Parathyroid adenoma (tissue), 2 donors: ENCODE measurements around the gene SFMBT2.

Source experiments
- H2AFZ ChIP-seq: fragments of 300-600 bp; sonication (generic); one replicate; pipeline ENCODE4 v1.7.0; 2017; ENCODE audit warnings: antibody characterized with exemption, mild to moderate bottlenecking
- H3K27ac ChIP-seq: fragments of 300-600 bp; sonication (generic); one replicate; pipeline ENCODE4 v1.7.0; 2017
- H3K27me3 ChIP-seq: fragments of 300-600 bp; sonication (generic); one replicate; pipeline ENCODE4 v1.7.0; 2017; ENCODE audit warnings: low read length; ENCODE audit not compliant: control insufficient read depth, insufficient read depth
- H3K36me3 ChIP-seq: fragments of 300-600 bp; sonication (generic); one replicate; pipeline ENCODE4 v1.7.0; 2017; ENCODE audit warnings: low read length; ENCODE audit not compliant: control insufficient read depth, insufficient read depth
- H3K4me1 ChIP-seq: fragments of 300-600 bp; sonication (generic); one replicate; pipeline ENCODE4 v1.7.0; 2017; ENCODE audit warnings: control low read depth
- H3K4me2 ChIP-seq: fragments of 300-600 bp; sonication (generic); one replicate; pipeline ENCODE4 v1.7.0; 2017; ENCODE audit warnings: low read length
- H3K4me3 ChIP-seq: fragments of 300-600 bp; sonication (generic); one replicate; pipeline ENCODE4 v1.7.0; 2017; ENCODE audit warnings: low read depth, low read length
- H3K79me2 ChIP-seq: fragments of 300-600 bp; sonication (generic); one replicate; pipeline ENCODE4 v1.7.0; 2017; ENCODE audit warnings: control low read depth
- H3K9ac ChIP-seq: fragments of 300-600 bp; sonication (generic); one replicate; pipeline ENCODE4 v1.7.0; 2017; ENCODE audit warnings: mild to moderate bottlenecking
- H3K9me3 ChIP-seq: fragments of 300-600 bp; sonication (generic); one replicate; pipeline ENCODE4 v1.7.0; 2017; ENCODE audit warnings: low read length; ENCODE audit not compliant: control insufficient read depth
- TF ChIP-seq, protein P1 (sequence below): fragments of 300-600 bp; sonication (generic); IDR thresholded peaks from one replicate; pipeline ENCODE4 v1.7.0; 2017; ENCODE audit warnings: antibody characterized with exemption, mild to moderate bottlenecking
- donor health status: primary hyperparathyroidism.

Gene SFMBT2

DNA sequence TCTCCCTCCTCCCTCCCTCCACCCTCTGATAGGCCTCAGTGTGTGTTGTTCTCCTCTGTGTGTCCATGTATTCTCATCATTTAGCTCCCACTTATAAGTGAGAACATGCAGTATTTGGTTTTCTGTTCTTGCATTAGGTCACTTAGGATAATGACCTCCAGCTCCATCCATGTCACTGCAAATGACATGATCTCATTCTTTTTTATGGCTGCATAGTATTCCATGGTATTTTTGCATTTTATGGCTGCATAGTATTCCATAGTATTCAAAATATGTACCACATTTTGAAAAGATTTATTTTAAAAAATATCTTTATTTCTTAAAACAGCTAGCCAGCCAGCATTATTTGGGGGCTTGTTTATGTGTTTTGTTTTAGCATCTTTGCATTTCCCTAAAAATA, 275.6 kb downstream of the SFMBT2 start:
- Histone ChIP-seq H3K27me3 (no peaks in the 10 kb centered on the region), H3K9me3 (no peaks in the 10 kb centered on the region), H3K9ac (no peak overlapping the region), H3K4me1 (no peaks in the 10 kb centered on the region), H3K4me2 (no peak overlapping the region), H2AFZ (no peak overlapping the region), H3K79me2 (no peaks in the 10 kb centered on the region), H3K4me3 (no peak overlapping the region), H3K36me3 (no peaks in the 10 kb centered on the region), H3K27ac (no peak overlapping the region)
- TF ChIP-seq, protein P1, sequence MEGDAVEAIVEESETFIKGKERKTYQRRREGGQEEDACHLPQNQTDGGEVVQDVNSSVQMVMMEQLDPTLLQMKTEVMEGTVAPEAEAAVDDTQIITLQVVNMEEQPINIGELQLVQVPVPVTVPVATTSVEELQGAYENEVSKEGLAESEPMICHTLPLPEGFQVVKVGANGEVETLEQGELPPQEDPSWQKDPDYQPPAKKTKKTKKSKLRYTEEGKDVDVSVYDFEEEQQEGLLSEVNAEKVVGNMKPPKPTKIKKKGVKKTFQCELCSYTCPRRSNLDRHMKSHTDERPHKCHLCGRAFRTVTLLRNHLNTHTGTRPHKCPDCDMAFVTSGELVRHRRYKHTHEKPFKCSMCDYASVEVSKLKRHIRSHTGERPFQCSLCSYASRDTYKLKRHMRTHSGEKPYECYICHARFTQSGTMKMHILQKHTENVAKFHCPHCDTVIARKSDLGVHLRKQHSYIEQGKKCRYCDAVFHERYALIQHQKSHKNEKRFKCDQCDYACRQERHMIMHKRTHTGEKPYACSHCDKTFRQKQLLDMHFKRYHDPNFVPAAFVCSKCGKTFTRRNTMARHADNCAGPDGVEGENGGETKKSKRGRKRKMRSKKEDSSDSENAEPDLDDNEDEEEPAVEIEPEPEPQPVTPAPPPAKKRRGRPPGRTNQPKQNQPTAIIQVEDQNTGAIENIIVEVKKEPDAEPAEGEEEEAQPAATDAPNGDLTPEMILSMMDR = no peak

DNA sequence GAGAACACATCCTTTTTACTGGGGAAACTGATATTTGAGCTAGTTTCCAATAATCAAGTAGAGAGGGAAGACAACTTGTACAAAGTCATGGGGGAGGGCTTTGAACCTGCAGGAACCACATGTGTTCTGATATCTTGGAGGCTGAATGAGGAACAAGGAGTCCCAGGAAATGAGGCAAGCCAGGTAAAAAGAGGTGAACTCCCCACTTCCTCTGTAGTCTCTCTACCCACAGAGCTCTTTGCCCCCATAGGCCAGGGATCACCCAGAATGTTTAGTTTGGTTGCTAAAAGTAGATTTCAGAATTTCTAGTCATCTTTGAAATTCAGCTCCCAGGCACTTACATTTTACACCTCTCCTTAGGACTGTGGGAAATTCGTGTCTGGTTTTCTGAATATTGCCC, 276.4 kb downstream of the SFMBT2 start:
- Histone ChIP-seq H3K4me1 (no peaks in the 10 kb centered on the region), H3K9ac (no peak overlapping the region), H3K27ac (no peak overlapping the region), H3K4me2 (no peak overlapping the region), H2AFZ (no peak overlapping the region), H3K36me3 (no peaks in the 10 kb centered on the region), H3K27me3 (no peaks in the 10 kb centered on the region), H3K9me3 (no peaks in the 10 kb centered on the region), H3K79me2 (no peaks in the 10 kb centered on the region), H3K4me3 (no peak overlapping the region)
- TF ChIP-seq, protein P1 = no peak

DNA sequence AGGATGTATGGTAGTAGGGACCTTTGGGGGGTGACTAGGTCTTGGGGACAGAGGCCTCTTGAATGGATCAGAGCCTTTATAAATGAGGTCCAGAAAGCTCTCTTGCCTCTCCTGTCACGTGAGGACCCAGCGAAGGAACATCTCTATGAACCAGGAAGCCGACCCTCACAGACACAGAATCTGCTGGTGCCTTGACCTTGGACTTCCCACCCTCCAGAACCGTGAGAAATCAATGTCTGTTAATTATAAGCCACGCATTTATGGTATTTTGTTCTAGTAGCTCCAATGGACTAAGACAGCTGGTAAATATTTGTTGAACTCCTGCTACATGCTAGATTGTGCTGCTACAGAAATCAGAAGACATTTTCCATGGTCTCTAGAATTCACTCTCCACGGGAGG, 276.9 kb downstream of the SFMBT2 start:
- Histone ChIP-seq H3K36me3 (no peaks in the 10 kb centered on the region), H3K79me2 (no peaks in the 10 kb centered on the region), H3K4me2 (no peak overlapping the region), H3K4me3 (no peak overlapping the region), H3K9me3 (no peaks in the 10 kb centered on the region), H3K4me1 (no peaks in the 10 kb centered on the region), H3K27me3 (no peaks in the 10 kb centered on the region), H2AFZ (no peak overlapping the region), H3K9ac (no peak overlapping the region), H3K27ac (no peak overlapping the region)
- TF ChIP-seq, protein P1 = no peak

DNA sequence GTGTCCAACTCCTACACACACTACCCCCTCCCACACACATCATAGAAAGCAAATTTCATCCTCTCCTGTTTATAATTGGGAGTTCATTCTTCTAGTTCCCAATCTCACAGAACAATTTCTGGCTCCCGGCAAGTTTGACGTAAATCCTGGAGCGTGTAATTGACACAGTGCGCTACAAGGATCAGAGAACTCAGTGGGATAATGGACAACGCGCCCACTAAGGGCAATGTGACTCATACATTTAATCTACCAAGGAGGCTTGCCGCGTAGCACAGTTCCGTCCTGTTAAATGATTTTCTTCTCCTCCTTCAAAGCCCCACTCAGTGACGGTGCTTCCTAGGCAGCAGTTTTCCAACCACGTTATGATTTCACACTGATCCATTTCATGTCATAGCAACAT, 277.6 kb downstream of the SFMBT2 start:
- no peak overlapping the region for H2AFZ ChIP-seq
- no peak overlapping the region for H3K4me3 ChIP-seq
- TF ChIP-seq, protein P1 = no peak
- H3K27me3 ChIP-seq = no peaks in the 10 kb centered on the region
- H3K27ac ChIP-seq = no peak overlapping the region
- H3K36me3 ChIP-seq = no peaks in the 10 kb centered on the region
- no peak overlapping the region for H3K4me2 ChIP-seq
- H3K4me1 ChIP-seq = no peaks in the 10 kb centered on the region
- H3K9ac ChIP-seq = no peak overlapping the region
- H3K9me3 ChIP-seq = no peaks in the 10 kb centered on the region
- H3K79me2 ChIP-seq = no peaks in the 10 kb centered on the region

DNA sequence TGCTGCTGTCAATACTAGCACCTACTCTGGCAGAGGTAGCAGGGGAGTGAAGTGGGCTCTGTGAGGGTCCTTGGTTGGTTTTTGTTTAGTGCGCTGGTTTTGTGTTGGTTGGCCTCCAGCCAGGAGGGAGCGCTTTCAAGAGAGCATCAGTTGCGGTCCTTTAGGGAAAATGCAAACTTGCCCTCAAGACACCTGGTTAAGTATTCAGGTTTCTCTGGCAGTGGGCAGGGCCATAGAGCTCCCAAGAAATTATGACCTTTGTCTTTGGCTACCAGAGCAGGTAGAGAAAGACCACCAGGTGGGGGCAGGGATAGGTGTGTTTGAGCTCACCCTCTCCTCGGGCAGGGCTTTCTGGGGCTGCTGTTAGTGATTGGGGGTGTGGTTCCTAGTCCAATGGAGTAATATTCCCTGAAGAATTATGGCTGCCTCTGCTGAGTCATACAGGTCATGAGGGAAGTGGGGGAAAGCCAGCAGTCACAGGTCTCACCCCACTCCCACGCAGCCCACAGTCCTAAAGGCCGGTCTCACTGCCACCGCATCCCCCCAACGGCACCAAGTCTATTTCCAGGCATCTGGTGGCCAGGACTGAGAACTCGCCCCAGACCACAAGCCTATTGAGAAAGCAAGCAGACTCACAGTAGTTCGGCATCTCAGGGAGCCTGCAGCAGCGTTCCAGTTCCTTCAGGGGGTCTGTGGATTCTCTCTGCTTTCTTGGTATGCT, 280.5 kb downstream of the SFMBT2 start:
- Histone ChIP-seq H3K4me2 (no peak overlapping the region), H2AFZ (no peak overlapping the region), H3K4me1 (no peaks in the 10 kb centered on the region), H3K9ac (no peak overlapping the region), H3K4me3 (no peak overlapping the region), H3K27ac (no peak overlapping the region), H3K27me3 (no peaks in the 10 kb centered on the region), H3K36me3 (no peaks in the 10 kb centered on the region), H3K9me3 (no peaks in the 10 kb centered on the region), H3K79me2 (no peaks in the 10 kb centered on the region)
- TF ChIP-seq, protein P1 = no peak
